HG03442 (cell line): ENCODE data around the gene TAX1BP1.

Experiments
- ATAC-seq: cut with Tn5 transposase; IDR thresholded peaks from one replicate; pipeline ENCODE4 v1.9.1; 2021; ENCODE audit warnings: mild to moderate bottlenecking, moderate library complexity; ENCODE audit not compliant: unreplicated experiment

TAX1BP1 gene

DNA sequence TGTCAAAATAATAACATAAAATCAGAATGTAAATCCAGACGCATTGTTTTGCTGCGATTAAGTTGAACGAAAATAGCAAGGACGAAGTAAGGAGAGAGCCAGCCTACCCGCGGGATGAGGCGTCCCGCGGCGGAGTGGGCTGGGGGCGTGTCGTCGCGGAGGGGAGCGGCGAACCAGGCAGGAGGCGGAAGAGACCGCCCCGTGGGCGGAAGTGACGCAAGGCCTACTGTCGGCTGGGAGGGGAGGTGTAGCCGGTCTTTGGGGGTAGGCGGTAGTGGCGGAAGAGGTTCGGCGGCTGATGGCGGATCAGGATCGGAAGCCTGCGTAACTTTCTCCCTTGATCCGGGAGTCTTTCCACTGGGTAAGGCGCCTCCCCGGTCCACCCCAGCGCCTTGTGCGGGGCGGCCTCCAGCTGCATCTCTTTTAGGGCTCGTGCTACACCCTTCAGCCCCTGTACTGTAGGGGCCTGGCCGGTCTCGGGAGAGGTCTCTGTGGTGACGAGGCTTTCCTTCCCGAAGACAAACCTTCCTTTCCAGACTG, at the start of gene TAX1BP1:
TAX1BP1 (plus strand) TSS at position 254 of the 540 bp plus-strand sequence. CDS start 8,363 bp downstream, outside the sequence.
- ATAC-seq: peak; percentile 93

DNA sequence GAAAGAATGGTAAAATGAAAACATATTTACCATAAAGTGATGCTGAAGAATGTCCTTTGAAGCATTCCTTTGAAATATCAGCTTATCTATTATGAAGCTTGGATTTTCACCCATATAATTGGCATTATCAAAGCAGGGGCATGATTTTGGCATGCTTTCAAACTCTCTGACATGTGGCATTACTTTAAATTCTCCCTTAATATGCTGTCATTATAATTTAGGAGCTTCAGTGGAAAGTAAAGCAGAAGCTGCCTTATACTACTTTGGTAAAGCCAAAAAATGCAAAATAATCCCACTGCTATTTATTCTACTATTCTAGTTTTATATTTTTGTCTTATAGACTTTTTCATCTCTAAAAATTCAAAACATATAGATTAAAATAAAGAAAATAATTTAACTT, 49.3 kb upstream of the TAX1BP1 start:
- no peak for ATAC-seq

- ATAC-seq: no peak
Observed at GRCh38 chr7:27693794-27694193, 46.2 kb upstream of the TAX1BP1 start.

DNA sequence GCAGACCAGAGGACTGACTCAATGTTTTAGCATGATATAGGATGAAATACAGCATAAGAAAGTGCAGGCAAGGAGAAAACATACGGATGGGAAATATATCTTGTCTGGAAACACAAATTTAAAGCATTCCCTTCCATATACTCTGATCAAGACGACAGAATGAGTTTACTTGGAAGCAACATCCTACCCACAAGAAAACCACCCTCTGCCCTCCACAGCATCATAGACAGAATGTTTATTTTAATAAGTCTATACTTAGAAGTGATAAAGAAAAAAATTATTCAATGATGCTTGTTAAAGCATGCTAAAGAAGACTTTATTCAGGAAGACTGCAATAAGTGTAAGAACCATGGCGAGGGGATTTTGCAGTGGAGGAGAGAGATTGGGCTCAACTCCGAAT, 44.9 kb upstream of the TAX1BP1 start:
- no peak for ATAC-seq

DNA sequence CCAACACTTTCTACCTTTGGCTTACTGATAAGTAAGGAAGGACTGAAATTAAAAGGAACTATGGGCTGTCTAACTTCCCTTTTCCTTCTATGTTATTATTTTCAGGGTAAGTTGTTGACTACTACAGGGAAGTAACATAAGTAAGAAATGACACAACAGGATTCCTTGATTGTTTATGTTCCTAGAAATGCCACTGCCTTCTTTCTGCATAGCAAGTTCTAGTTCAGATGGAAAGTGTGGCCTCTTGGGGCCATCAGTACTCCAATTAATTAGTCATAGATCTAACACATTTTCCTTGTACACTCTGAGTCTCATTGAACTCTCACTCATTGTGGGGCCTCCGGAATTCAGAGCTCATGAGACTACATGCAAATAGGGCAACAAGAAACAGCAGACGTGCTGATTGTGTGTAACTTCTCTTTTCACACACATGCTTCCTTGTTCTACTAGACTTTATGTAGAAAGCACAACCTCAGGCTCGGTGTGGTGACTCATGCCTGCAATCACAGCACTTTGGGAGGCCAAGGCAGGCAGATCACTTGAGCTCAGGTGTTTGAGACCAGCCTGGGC, 42.0 kb upstream of the TAX1BP1 start:
- ATAC-seq: peak; percentile 91

DNA sequence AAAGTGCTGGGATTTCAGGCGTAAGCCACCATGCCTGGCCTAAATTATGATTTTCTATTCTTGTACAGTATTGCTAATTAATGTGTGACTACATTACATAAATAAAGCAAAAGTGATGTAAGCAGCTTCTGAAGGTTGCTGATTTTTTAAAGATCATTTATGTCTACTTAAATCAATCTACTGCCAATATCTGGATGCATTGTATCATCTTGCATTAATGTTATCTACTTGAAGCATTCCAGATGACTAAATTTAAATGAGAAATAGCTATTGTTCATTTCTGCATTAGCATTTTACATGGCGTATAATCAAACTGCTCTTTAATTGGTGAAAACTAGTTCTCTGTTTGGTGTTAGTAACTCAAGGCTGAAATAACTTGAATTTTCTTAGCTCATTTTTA, 40.2 kb upstream of the TAX1BP1 start:
- no peak for ATAC-seq

- no peak for ATAC-seq
Observed at GRCh38 chr7:27700501-27700900, 39.5 kb upstream of the TAX1BP1 start.

- ATAC-seq: no peak
Observed at GRCh38 chr7:27703181-27703580, 36.8 kb upstream of the TAX1BP1 start.

DNA sequence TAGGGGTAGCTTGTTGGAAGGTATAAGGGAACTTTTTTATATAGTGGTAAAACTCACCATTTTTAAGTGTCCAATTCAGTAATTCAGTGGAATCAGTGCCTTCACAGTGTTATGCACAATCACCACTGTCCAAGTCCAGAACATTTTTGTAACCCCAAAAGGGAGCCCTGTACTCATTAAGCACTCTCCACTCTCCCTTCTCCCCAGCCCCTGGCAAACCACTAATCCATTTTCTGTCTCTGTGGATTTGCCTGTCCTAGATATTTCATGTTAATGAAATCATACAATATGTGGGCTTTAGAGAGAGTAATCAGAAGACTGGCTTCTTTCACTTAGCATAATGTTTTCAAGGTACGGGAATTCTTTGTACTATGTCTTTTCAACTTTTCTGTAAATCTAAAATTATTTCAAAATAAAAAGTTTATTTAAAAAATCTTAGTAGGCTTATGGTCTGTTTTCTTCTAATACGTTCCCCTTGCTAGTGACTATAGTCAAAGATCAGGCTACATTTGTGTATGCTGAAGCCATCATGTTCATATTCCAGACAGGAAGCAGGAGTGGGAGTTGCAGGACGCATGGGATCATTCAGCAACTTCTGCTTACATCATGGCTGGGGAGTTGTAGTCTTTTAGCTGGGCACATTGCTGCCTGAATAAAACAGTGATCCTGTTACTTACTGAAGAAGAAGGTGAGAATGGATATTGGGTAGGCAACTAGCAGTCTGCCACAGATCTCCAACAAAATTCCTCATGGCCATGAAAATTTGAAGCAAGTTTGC, 35.4 kb upstream of the TAX1BP1 start:
- ATAC-seq: no peak

GRCh38 chr7:27705200-27705594, 34.8 kb upstream of the TAX1BP1 start:
- ATAC-seq: no peak

- ATAC-seq: no peak
Observed at GRCh38 chr7:27708485-27708884, 31.5 kb upstream of the TAX1BP1 start.

GRCh38 chr7:27709137-27710075, 30.6 kb upstream of the TAX1BP1 start:
- ATAC-seq: no peak

DNA sequence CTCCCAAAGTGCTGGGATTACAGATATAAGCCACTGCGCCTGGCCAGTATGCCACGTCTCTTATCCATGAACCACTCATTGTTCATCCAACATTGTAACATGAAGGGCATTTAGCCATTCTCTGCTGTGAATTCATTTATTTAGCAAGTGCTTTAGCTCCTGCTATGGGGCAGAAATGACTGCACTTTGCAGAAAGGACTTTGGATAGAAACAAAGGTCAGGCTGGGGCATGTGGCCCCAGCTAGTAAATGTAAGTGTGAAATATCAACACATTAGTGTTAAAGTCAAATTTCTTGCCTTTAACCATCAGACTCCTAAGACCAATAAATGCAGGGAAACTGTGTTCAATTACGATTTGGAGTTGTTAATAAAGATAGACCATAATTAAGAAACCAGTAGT, 27.7 kb upstream of the TAX1BP1 start:
- no peak for ATAC-seq

GRCh38 chr7:27714831-27715444, 25.0 kb upstream of the TAX1BP1 start:
- ATAC-seq: no peak

- no peak for ATAC-seq
Observed at GRCh38 chr7:27723085-27723484, 16.9 kb upstream of the TAX1BP1 start.

- ATAC-seq: no peak
Observed at GRCh38 chr7:27727058-27727457, 12.9 kb upstream of the TAX1BP1 start.

- ATAC-seq: no peak
Observed at GRCh38 chr7:27730112-27730511, 9.8 kb upstream of the TAX1BP1 start.

DNA sequence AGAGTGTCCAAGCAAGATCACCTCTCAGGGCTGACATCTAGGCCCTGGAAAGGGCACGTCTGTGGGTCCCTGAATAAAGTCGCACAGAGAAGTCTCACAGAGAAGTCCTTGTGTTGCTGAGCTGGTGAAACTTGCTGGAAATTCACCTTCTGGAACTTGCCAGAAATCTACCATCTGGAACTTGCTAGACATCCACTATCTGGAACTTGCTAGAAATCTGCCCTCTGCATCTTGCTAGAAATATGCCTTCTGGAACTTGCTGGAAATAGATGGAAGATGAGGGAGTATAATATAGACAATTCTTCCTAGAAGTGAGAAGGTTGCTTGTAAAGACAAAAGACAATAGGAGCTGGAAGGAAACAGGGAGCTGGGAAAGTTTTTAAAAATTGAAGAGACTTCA, 5.4 kb upstream of the TAX1BP1 start:
- no peak for ATAC-seq

DNA sequence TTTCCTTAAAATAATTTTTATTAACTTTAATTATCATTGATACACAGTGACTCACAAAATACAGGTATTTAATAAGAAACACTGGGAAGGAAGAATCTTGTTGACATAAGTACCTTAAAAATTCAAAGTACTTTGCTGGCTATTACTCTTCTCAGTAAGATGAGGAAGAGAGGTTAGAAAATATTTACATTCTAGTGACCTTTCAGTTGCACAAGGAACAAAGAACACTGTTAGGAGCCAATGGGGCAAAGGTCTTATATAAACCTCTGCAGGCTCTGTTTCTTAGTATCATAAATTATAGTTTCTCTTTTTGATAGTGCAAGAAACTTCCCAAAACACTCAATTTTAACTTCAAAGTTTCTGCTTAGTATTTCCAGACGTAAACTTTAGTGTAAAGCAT, 4.8 kb upstream of the TAX1BP1 start:
- ATAC-seq: no peak

- no peak for ATAC-seq
Observed at GRCh38 chr7:27735831-27736230, 4.1 kb upstream of the TAX1BP1 start.

DNA sequence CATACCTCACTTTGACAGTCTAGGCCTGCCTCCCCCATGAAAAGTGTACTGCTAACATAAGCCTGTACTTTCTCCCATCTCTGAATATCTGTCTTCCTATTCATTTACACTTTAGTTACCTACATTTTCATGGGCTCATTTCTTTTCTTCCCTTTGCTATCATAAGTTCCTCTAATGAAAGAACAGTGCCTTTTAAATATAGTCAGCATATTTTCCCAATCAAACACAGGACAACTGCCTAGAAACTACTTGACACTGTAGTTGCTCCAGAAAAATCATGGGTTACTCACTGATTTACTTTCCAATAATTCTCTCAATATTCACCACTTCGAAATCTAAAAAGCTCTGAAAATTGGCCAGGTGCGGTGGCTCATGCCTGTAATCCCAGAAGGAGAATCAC, 2.8 kb upstream of the TAX1BP1 start:
- ATAC-seq: no peak
